Stomach (tissue), 9 donors: Measurements from ENCODE around the gene SMIM35. TPM values are rescaled to one million over a fixed set of nuclear protein-coding genes. Genes with fewer than 3 reads are reported as not detected.

Experiments used
- DNase-seq, 2 donors: peaks; one replicate each; pipeline versions ENCODE4 v3.0.0 to v3.0.0-alpha.2; 2013 to 2019
- H3K27ac ChIP-seq, 5 donors: fragments of 200-600 bp in 4 of 5; sonication (generic) in 4 of 5; one replicate each; pipeline ENCODE4 v1.5.1; 2013 to 2019; ENCODE audit warnings: mild to moderate bottlenecking in 1 of 5, moderate library complexity in 1 of 5
- H3K27me3 ChIP-seq, 3 donors: fragments of 200-600 bp; sonication (generic); one replicate each; pipeline ENCODE4 v1.5.1; 2017 to 2019; ENCODE audit warnings: mixed run types in 1 of 3
- H3K36me3 ChIP-seq, 4 donors: fragments of 200-600 bp; sonication (generic); 1 replicate in 3 of 4; 2 replicates in 1 of 4; pipeline ENCODE4 v1.5.1; 2016 to 2019
- H3K4me1 ChIP-seq, 4 donors: fragments of 200-600 bp; sonication (generic); one replicate each; pipeline ENCODE4 v1.5.1; 2016 to 2019
- H3K4me3 ChIP-seq, 4 donors: fragments of 200-600 bp; sonication (generic) in 3 of 4; one replicate each; pipeline ENCODE4 v1.5.1; 2016 to 2019; ENCODE audit warnings: mild to moderate bottlenecking in 1 of 4
- H3K9me3 ChIP-seq, 4 donors: fragments of 200-600 bp; sonication (generic); one replicate each; pipeline ENCODE4 v1.5.1; 2016 to 2019
- EP300 ChIP-seq: sonication (generic); formaldehyde crosslinking; IDR thresholded peaks from one replicate; pipeline ENCODE4 v1.6.1; 2017; ENCODE audit warnings: antibody characterized with exemption
- POLR2A ChIP-seq, 4 donors: fragments of 450-650 bp; IDR thresholded peaks; one replicate each; pipeline ENCODE4 v1.6.1; 2016; ENCODE audit warnings: antibody characterized with exemption in 4 of 4, control low read depth in 2 of 4, mild to moderate bottlenecking in 1 of 4, moderate library complexity in 1 of 4
- POLR2AphosphoS5 ChIP-seq, 3 donors: sonication (generic); formaldehyde crosslinking; IDR thresholded peaks; one replicate each; pipeline ENCODE4 v1.6.1; 2016; ENCODE audit warnings: antibody characterized with exemption in 3 of 3
- WGBS, 5 donors: extraction: QIAGEN DNeasy Blood & Tissue Kit in 3 of 5; methylation state at CpG; one replicate each; pipeline versions ENCODE4 v1.1.5 to v1.1.7; 2013 to 2018; 5-methylcytosine and 5-hydroxymethylcytosine counted together
- intact Hi-C: fragments of 100-400 bp; cut with DNase I; formaldehyde crosslinking; loops from one replicate; pipeline ENCODE4 v1.15.1; 2023; ENCODE audit warnings: low total_unique reads
- polyA plus RNA-seq, 3 donors: library from polyadenylated mRNA; stranded (reverse); fragments of 200-250 nt; gene quantifications; one replicate each; pipeline ENCODE4 v1.2.3, GENCODE V29; 2013
- total RNA-seq, 5 donors: library from RNA; depleted of rRNA; stranded (reverse); fragments of >200 nt; gene quantifications; one replicate each; pipeline versions ENCODE4 v1.1.0 to v1.2.3, GENCODE V29; 2014 to 2016
- TF ChIP-seq, protein P1 (sequence below), 7 experiments: fragments of 450-650 bp in 4 of 7; fragments of 200-600 bp in 3 of 7; sonication (generic) in 3 of 7; IDR thresholded peaks; one replicate each; pipeline ENCODE4 v1.5.1; 2016 to 2019; ENCODE audit warnings: antibody characterized with exemption in 7 of 7, control low read depth in 2 of 7, mild to moderate bottlenecking in 1 of 7
- donor health status: healthy with polysubstance abuse.
- donor health status: Bipolar disorder and iron deficiency.
- donor health status: healthy.

The SMIM35 gene
- total and polyA plus RNA-seq, 8 donors = 0.03 TPM; not detected in 7

DNA sequence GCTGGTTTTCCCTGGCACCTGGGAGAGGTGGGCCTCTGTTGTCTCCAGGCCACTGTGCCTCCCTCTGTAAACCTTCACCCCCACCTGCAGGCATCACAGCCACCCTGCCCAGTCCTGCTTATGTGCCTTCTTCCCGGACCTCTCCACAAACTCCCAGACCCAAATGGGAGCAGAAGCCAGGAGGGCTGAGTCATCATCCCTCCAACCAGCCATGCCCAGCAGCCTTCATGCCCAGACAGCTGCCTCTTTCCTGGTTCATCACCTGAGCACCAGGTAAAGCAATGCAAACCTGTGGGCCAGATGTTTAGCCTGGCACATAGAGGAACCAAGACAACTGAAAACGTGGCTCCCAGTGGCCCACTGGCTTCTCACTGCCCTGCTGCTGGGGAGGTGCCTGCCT is 12.0 kb downstream of the SMIM35 start:
- DNase-seq = peak; percentile 40 to 52
- WGBS, 5 donors = 40 to 61% (median 51%) methylated on average over 2 of the region's 2 CpGs

DNA sequence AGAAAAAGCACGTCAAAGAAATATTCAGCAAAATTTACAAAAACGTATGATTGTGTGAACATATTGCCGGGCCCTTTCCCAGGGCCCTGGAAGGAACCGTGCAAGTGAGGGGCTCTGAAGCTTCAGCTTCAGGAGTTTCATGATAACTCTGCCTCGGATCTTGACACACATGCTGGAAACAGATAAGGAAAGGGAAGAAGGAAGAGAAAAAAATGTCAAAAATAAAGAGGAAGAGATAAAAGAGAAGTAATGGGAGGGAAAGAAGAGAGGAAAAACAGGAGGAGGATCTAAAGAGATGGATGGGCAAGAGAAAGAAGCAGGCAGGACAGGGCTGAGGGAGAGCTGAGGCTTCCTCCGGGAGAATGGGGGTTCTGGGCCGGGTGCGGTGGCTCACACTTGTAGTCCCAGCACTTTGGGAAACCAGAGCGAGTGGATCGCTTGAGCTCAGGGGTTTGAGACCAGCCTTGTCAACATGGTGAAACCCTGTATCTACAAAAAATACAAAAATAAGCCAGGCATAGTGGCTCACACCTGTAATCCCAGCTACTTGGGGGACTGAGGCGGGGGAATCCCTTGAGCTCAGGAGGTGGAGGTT is 12.6 kb downstream of the SMIM35 start:
- Histone ChIP-seq H3K4me3 (no peak overlapping the region), H3K4me1 (peaks cover 0 to 4% (median 0%) of the 10 kb centered on the region in 4 donors), H3K36me3 (no peaks in the 10 kb centered on the region), H3K9me3 (no peaks in the 10 kb centered on the region), H3K27me3 (peaks cover 0 to 10% (median 0%) of the 10 kb centered on the region in 3 donors), H3K27ac (no peak overlapping the region)
- intact Hi-C loops = no loop called here
- TF ChIP-seq EP300 (no peak), POLR2AphosphoS5 (IDR thresholded peaks at IDR 0.05) (no peak), POLR2A (IDR thresholded peaks at IDR 0.05) (no peak)
- TF ChIP-seq, protein P1, sequence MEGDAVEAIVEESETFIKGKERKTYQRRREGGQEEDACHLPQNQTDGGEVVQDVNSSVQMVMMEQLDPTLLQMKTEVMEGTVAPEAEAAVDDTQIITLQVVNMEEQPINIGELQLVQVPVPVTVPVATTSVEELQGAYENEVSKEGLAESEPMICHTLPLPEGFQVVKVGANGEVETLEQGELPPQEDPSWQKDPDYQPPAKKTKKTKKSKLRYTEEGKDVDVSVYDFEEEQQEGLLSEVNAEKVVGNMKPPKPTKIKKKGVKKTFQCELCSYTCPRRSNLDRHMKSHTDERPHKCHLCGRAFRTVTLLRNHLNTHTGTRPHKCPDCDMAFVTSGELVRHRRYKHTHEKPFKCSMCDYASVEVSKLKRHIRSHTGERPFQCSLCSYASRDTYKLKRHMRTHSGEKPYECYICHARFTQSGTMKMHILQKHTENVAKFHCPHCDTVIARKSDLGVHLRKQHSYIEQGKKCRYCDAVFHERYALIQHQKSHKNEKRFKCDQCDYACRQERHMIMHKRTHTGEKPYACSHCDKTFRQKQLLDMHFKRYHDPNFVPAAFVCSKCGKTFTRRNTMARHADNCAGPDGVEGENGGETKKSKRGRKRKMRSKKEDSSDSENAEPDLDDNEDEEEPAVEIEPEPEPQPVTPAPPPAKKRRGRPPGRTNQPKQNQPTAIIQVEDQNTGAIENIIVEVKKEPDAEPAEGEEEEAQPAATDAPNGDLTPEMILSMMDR (IDR thresholded peaks at IDR 0.05) = no peak
- DNase-seq = no peak
- WGBS, 5 donors = 77 to 91% (median 84%) methylated on average over 11 of the region's 11 CpGs

More for the DNA sequence above, 12.0 kb downstream of the SMIM35 start:
- intact Hi-C loops = no loop called here
- H3K9me3 ChIP-seq = no peaks in the 10 kb centered on the region
- H3K36me3 ChIP-seq = no peaks in the 10 kb centered on the region
- no peak overlapping the region for H3K27ac ChIP-seq
- no peak overlapping the region for H3K4me3 ChIP-seq
- peak in 1 of 3 donors; percentile 37 for TF ChIP-seq POLR2AphosphoS5 (IDR thresholded peaks at IDR 0.05)
- TF ChIP-seq, protein P1 (IDR thresholded peaks at IDR 0.05) = no peak
- TF ChIP-seq POLR2A (IDR thresholded peaks at IDR 0.05) = no peak
- peaks cover 0 to 4% (median 0%) of the 10 kb centered on the region in 4 donors for H3K4me1 ChIP-seq
- H3K27me3 ChIP-seq = peaks cover 0 to 16% (median 0%) of the 10 kb centered on the region in 3 donors

DNA sequence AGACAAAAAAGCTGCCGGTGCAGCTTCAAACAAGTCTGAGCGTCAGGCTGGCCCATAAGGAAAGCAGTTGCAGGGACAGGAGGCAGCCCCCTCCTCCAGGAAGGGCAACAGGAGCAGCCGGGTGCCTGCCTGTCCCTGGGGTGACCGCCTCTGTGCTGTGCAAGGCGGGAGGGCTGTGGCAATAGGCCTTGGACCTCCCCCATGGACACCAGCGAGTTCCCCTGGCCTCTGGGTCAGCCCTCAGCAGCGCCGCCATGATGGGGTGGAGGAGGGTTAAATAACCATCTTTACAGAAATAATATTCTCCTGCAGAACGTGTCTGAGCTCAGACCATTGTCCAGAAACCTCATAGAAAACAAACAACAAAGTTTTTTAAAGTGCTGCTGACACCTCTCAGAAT is 13.2 kb downstream of the SMIM35 start:
- Histone ChIP-seq H3K9me3 (no peaks in the 10 kb centered on the region), H3K4me3 (no peak overlapping the region), H3K4me1 (peaks cover 0 to 4% (median 0%) of the 10 kb centered on the region in 4 donors), H3K27me3 (peaks cover 0 to 6% (median 0%) of the 10 kb centered on the region in 3 donors), H3K36me3 (no peaks in the 10 kb centered on the region), H3K27ac (no peak overlapping the region)
- TF ChIP-seq, protein P1 (IDR thresholded peaks at IDR 0.05) = no peak
- TF ChIP-seq POLR2AphosphoS5 (IDR thresholded peaks at IDR 0.05) = no peak
- TF ChIP-seq EP300 = no peak
- TF ChIP-seq POLR2A (IDR thresholded peaks at IDR 0.05) = no peak
- intact Hi-C loops = no loop called here
- DNase-seq = no peak
- 80 to 89% (median 83%) methylated on average over 9 of the region's 9 CpGs for WGBS, 5 donors

DNA sequence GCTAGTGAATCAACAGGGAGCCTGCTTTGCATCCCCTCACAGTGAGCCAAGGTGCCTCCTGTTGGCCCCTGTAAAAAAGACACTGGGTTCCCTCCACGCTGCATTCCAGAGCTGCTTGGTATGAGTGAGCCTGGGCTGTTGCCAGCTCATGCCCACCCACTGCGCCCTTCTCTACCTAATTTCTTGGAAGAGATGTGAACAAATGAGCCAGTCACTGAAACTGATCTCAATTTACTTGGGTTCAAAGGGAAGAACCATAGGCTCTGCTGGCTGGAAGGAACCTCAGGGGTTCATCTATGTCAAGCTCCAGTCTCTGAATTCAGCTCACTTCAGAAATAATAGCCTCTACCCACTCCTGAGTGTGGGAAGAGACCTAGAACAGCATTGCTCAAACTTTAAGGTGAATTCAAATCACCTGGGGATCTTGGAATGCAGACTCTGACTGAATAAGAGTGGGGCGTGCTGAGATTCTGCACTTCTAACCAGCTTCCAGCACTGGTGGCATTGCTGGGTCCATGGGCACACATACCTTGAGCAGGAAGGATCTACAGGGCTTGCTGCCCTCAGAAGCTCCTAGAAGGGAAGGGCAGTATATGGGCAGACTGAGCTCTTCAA is 15.2 kb downstream of the SMIM35 start:
- H3K4me3 ChIP-seq = no peak overlapping the region
- no peaks in the 10 kb centered on the region for H3K36me3 ChIP-seq
- no peak overlapping the region for H3K27ac ChIP-seq
- no peak for DNase-seq
- peaks cover 0 to 18% (median 0%) of the 10 kb centered on the region in 3 donors for H3K27me3 ChIP-seq
- intact Hi-C loops = no loop called here
- 84 to 96% (median 90%) methylated on average over 3 of the region's 3 CpGs for WGBS, 5 donors
- TF ChIP-seq POLR2A (IDR thresholded peaks at IDR 0.05) (no peak), EP300 (no peak), POLR2AphosphoS5 (IDR thresholded peaks at IDR 0.05) (no peak)
- TF ChIP-seq, protein P1 (IDR thresholded peaks at IDR 0.05) = no peak
- no peaks in the 10 kb centered on the region for H3K4me1 ChIP-seq
- H3K9me3 ChIP-seq = no peaks in the 10 kb centered on the region
